HG03196 (cell line): ENCODE data around the gene GRM5.

Source experiments
- ATAC-seq: cut with Tn5 transposase; IDR thresholded peaks from one replicate; pipeline ENCODE4 v1.9.1; 2021; ENCODE audit not compliant: unreplicated experiment

GRM5 gene

DNA sequence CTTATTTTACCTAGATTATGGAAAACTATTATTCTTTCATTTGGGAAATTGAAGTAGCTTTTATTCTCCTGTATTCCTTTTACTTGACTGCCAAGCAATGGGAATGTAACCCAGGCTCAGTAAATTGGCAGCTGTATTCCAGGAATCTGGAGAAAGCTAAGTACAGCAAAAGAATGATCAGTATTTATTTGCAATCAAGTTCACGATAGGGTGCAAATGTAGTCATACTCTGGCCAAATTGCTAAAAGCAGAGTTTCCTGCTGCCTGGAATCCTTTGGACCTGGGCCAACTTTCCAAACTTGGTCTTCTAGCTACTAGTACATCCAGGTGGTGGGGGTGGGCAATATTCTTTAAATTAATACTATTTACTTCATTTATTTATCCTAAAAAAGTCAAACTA, 442.3 kb downstream of the GRM5 start:
- ATAC-seq, result no peak

DNA sequence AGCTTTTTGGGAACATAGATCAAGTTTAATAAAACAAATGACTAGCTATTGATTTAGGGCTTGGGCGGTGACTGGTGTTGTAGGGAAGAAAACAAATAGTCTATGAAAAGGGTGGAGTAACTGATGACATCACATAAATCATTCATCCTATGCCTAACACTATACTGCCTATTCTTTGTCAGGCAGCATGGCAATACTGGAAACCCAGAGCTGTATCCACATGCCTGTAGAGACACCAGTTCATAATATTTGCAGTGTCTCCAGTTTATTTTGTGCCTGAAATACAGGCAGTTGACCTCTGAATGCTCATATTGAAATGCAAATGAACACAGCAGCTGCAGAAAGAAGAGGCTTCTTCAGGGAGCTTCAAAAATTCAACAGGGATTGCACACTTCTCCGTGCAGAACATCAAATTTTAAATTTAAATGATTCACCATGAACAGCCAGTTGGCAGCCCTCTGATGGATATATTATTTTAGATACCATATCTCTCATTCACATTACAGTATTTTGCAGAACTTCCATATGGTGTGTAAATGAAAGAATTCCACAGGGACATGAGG, 445.1 kb downstream of the GRM5 start:
- no peak for ATAC-seq

DNA sequence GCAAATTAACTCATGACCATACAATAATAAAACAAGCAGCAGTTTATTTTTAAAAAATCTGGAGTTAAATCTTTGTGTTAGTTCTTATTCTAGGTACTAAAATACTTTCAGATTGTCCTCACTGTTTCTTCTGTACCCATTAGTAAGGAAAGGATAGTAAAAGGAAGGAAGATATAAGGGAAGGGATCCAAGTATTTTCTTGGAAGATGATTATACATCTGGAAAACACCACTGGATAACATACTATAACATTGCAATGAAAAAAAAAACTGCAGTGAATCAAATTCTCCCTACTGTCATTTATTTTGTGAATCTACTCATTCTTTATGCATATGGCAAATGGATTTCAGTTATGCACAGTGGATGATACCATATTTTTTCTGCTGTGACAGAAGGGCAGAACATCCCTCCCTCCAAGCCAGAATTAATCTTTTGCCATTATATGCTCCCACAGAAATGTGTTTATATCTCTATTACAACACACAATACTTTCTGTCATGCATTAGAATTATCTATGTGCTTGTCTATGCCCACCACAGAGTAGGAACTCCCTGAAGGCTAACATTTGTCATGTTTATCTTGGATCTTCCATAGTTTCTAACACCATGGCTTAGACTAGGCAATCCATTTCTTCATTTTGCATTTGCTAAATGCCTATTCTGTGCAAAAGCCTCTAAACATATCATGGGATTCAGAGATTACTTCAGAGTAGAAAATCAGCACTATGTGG, 446.0 kb downstream of the GRM5 start:
- no peak for ATAC-seq

DNA sequence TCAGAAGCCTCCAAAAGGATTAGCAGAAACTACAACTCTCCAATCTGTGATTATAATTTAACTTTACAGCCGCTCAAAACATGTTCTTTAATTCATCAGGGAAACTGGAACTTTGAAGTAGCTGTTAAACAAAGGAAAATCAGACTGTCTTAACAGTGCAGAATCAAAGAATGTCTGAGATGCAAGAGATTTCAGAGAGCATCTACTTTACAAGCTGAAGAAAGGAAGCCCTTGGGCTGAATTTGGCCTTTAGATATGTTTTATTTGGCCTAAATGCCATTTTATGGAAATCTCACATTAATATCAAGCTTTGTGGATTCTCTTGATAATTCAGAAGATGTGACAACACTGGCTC, 446.7 kb downstream of the GRM5 start:
- no peak for ATAC-seq

DNA sequence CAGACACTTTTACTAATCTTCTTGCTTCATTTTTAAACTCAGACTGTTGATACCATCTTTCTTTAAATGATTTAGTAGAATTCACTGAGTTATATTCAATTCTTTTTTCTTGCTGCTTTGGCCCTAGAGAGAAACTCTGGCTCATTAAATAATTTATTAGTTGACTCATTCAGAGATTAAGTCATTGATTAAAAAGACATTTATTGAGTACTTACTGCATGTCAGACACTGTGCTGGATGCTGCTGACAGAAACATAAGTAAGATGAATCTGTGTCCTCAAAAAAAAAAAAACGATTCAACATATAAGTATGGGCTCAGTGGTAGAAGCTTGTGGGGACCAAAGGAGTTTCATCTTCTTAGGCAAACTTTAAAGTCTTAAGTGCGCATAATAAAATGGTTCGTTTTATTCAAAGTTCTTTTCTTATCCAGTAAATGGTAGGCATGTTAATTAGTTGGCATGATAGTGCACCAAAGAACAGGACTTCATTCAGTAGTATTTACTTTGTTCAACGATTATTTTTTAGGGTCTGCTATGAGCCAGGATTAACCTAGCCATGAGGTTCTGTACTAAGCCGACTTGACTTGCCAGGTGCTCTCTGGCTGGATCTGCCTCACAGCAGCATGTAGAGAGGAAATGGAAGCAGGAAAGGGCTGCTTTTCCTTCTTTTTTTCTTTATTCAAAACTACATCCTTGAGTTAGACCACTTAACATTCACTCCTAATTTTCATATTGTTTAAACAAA, 447.3 kb downstream of the GRM5 start:
- ATAC-seq, result no peak

DNA sequence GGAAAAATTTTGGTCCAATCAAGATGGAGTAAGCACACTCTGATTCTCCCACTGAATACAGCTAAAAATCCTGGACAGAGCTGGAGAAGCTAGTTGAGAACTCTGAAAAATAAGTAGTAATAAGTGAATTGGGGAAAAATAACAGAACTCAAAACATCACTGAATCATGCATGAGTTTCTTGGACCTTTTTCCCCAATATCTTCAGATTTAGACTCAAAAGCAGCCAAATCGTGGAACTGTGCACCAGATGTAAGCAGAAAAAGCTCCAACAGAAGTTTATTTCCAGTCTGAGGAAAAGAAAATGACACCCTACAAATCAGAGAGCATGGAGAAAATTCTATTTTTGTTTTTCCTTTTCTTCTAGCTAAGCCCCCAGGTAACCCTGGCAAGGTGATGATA, 448.6 kb downstream of the GRM5 start:
- no peak for ATAC-seq

DNA sequence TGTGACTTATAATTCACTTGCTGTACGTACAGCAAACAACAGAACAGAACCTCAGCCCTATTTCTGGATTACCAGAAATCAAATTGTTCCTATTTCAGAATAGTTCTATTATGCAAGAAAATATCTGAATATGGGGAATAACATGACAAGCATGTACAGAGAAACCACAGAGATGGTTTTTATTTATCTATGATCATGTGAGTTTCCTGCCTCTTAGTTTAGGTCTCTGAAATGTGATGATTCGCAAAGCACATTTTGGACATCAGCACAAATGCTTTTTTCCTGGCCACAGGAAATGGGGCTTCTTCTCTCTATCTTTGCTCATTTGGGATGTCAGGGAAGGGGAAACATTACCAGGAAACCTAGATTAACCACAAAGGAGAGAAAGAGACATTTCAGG, 461.5 kb downstream of the GRM5 start:
- no peak for ATAC-seq

DNA sequence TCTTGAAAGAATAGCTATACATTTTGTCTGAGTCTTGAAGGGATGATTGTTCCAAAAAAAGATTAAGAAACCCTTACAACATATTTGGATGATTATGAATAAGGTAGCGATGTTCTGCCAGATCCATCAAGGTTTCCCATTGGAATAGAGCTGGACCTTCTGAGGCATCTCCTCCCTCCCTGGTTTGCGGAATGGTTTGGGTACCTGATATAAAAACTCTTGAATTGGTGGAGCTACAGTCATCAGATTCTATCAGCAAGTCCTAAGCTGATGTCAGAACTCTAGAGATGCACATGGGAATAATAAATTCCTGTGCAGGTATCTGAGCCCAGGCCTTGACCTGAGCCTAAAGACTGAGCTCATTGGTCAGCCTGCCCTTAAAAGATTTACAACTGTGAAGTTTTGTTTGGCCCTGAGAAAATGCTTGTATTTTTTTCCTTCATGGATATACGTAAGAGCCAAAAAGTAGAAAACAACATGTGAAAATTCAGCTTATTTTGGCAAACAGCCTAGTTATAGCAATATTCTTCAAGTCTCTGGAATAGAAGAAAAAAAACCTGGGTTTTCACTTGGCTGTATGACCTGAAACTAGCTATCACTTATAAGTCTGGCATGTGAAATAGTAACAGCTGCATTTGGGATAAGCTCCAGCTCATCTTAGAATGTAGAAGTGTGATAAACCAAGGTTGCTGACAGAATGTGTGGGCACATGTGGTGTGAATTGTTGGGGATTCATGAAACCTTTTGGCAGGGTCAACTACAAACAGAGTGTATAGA, 462.5 kb downstream of the GRM5 start:
- ATAC-seq, result no peak

DNA sequence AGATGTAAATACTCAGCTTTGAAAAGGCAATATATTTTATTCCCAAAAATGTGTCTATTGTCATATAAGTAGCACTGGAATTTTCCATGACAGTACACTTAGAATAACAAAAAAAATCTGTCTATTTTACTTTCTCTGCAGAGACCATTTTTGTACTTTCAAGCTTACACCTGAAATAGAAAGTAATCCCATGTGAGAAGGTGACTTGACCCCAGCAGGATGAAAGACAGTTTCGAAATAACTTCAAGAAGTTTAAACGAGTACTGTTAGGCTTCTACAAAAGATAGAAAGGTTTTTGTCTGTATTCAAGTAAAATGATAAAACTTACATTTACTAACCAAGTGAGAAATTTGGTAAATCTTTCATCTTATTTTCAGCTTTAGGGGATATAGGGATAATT, 468.4 kb downstream of the GRM5 start:
- no peak for ATAC-seq

DNA sequence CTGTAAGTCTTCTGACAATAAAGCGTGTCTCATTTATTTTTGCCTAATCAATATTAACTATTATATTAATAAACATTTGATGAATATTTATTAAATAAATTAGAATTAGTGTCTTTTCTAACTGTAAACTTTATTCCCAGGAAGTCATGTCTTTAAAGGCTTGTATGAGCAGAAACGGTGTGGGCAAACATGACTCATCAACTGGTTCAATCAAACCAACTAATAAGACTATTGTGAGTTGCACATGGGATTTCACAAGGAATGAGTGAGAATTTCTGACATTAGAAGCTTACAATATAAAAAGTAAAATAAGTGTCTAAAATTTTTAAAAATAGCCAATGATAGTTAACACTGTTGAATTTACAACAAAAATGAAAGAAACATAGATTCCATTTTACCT, 469.0 kb downstream of the GRM5 start:
- ATAC-seq, result no peak

DNA sequence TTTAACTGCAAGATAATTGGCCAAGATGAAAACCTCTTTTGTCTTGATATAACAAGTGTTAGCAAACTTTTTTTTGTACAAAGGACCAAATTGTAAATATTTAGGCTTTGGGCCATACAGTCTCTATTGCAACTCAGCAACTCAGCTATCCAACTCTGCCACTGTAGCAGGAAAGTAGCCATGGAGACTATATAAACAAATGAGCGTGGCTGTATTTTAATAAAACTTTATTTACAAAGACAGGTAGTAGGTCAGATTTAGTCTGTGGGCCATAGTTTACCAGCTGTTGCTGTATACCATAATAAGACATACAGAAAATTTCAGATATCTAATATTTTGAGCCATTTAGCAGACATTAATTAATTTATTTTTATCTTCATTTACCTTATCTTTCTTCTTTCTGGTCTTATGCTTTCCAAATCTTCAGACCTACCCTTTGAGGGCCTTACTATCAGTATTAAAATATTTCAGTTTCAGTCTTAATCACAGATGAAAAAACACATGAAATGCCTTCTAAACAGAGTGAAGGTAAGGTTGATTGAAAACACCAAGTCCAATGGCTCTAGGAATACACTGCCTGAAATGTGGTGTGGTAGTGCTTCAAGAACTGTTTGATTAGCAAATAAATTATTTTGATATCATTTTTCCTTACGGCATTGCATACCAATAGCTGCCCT, 471.4 kb downstream of the GRM5 start:
- no peak for ATAC-seq

DNA sequence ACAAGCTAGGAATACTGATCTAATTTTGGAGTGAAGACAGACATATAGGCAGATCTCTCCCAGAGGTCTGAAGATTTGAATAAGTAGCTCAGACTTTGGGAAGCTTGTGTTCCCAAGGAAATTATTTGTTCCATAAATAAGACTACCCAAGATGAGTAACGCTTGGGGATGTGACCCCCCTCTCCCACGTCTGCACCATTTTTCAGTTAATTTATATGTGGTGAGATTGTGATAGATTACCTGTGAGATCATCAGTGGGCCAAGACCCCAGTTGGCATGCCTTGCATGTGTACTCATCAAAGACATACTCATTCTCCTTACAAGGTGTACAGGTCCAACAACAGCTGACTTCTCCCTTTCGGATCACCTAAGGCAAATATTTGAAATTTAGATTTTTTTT, 475.4 kb downstream of the GRM5 start:
- no peak for ATAC-seq

DNA sequence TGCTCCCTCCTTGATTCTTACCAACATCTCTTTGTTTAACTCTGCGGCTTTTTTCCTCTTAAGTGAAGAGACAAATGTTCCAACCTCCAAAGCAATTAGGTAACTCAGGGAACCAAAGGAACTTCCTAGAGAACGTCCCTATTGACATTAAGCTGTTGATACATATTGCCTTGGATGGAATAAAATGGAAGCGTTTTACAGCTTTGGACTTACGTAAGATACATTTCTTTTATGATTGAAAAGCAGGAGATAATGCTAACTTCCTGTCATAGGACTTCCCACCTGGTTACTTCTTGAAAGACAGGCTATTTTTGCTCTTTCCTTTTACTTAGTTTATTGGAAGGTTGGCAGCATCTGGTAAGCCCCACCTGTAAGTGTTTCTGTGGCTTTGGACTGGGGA, 482.5 kb downstream of the GRM5 start:
- no peak for ATAC-seq

DNA sequence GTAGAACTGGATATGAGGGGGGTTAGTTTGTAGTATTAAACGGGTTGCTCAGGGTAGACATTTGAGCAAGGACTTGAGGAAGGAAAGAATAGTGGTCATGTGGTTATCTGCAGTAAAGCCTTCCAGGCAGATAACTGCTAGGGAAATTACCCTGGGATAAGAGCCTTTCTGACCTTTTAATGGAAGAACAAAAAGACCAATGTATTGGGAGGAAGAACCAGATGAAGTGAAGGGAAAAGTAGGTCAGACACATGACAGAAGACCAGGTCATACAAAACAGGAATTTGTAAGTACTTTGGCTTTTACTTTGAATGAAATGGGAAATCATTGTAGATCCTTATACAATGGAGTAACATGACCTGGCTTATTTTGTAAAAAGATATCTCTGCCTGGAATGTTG, 486.3 kb downstream of the GRM5 start:
- no peak for ATAC-seq

DNA sequence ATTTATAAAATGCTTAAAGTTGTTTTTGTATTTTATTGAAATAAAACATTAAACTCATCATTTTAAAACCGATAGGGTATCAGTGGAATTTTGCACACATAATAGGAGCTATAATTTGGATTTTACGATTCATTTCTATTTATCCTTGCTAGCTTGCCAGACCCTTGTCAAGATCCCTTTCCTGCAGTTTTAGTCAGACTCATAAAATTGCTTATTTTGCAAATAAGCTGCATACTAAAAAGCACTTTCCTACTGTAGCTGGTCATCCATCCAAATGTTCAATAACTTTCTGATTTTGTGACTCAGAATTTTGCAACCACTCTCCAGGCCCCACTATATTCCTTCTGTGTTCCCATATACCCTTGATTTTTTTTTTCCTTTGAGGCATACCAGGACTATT, 489.0 kb downstream of the GRM5 start:
- no peak for ATAC-seq

DNA sequence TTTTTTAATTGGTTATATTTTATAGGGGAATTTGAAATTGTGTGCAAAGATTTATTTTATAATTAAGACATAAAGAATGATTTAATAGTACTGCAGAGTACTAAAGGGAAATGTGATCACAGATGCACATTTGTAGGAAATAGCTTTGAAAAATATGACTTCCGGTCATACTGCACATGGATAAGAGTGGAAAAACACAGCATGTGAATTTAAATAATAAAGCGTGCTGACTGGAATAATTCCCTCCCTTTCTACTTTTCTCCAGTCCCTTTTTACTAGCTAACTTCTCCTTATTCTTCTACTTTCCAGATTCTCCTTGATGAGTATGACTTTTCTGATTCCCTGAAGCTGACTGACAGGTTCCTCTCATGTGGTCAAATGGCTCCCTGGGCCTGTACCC, 489.9 kb downstream of the GRM5 start:
- no peak for ATAC-seq

DNA sequence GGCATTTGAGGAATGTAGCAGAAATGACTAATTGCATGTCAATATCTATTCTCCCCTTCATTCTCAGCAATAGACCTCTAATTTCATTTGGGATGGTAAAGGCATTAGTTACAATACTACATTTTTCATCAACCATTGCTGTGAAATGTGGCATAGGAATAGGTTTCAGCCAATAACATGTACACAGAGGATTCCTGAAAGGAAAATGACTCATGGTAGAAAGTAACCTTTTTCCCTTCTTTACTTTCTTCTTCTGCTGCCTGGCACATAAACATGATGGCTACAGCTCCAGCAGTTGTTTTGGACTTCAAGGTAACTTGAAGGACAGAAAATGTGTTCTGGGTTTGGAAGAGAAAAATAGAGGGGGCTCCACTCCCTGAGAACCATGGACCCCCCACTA, 496.4 kb downstream of the GRM5 start:
- no peak for ATAC-seq

DNA sequence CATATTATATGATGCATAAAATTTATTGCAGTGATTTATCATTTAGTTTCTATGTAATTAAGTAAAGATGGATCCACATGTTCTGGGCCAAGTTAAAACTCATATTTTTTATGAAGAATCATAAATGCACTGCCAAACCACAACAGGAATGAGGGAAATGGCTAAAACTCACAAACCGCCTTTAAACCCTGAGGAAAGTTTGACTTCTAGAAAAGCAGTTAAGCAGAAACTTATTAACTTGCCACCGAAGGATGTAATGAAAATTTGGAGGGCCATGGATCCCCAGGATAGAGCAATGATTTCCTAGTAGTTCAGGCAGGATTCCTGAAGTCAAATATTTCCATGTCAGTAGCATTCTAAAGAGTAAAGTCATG, 510.0 kb downstream of the GRM5 start:
- ATAC-seq, result no peak

DNA sequence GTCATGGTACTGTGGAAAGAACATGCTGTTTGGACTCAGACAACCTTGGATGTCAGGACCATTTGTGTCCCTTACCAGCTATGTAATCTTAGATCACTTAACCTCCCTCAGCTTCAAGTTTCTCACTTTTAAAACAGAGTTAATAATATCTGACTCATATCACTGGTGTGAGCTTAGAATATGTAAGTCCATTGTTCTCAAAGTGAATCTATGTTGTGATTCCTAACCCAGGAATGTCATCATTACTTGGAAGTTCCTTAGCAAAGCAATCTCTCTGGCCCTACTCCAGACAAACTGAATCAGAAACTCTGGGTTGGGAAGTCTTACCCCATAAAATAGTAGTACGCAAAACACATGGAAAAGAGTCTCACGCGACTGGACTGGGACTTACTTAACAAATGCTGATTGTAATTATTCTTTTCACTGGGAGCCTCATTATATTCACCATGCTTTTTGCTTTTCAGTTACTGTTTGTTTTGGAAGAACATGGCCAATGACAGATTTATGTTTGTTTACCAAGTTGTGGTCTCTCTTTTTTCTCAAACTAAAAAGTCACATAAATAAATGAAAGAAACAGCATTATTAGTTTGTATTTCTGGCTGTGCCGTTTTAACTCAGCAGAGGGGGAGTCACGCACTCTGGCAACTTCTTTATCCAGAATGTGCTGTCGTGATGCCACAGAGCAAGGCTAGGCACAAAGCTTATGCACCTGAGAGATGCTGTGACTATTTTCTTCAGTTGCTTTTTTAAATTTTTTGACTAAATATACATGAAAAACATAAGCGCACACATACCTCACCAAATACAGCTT, 510.6 kb downstream of the GRM5 start:
- no peak for ATAC-seq

DNA sequence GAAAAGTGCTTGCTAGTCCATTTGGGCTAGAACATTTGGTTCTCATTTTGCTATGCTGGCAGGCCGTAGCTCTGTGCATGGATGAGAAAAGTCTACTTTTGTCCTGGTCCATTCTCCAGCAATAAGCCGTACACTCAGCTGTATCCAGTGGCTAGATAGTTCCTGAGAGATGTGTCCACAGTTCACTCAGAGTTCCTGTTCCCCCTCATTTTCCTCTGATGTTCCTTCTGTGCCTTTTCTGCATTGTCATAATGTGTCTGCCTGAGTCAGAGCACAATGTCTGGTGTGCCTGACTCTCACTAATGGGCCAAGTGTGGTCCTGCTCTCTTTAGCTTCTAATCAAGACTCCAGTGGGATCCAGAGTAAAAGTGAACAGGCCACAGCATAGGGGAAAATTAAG, 512.6 kb downstream of the GRM5 start:
- no peak for ATAC-seq
